AG04449 (cell line): ENCODE results near the gene VASN.

Experiments used
- CTCF ChIA-PET: fragments of 350-600 bp; formaldehyde crosslinking; extraction: SDS; loops from one replicate; lab custom pipeline; 2021; ENCODE audit warnings: antibody characterized with exemption; lab: Yijun Ruan, JAX
- POLR2A ChIA-PET: fragments of 400-600, 350-600 bp; formaldehyde crosslinking; extraction: SDS; loops from one replicate; lab custom pipeline; 2020; ENCODE audit warnings: antibody characterized with exemption, inconsistent platforms; lab: Yijun Ruan, JAX
- DNase-seq: peaks from one replicate; pipeline ENCODE4 v3.0.0-alpha.2; 2010; ENCODE audit warnings: low read depth, low spot score
- H3K4me3 ChIP-seq: 2 replicates; pipeline ENCODE4 v1.5.1; 2011; ENCODE audit warnings: low read depth, mild to moderate bottlenecking, control low read depth, low read length
- TF ChIP-seq, protein P1 (sequence below): IDR thresholded peaks from one replicate; pipeline ENCODE4 v1.5.1; 2011; ENCODE audit warnings: mild to moderate bottlenecking, moderate library complexity, low read length, control low read depth, inconsistent platforms; ENCODE audit not compliant: insufficient read depth; ENCODE audit errors: missing control alignments

The VASN gene

DNA sequence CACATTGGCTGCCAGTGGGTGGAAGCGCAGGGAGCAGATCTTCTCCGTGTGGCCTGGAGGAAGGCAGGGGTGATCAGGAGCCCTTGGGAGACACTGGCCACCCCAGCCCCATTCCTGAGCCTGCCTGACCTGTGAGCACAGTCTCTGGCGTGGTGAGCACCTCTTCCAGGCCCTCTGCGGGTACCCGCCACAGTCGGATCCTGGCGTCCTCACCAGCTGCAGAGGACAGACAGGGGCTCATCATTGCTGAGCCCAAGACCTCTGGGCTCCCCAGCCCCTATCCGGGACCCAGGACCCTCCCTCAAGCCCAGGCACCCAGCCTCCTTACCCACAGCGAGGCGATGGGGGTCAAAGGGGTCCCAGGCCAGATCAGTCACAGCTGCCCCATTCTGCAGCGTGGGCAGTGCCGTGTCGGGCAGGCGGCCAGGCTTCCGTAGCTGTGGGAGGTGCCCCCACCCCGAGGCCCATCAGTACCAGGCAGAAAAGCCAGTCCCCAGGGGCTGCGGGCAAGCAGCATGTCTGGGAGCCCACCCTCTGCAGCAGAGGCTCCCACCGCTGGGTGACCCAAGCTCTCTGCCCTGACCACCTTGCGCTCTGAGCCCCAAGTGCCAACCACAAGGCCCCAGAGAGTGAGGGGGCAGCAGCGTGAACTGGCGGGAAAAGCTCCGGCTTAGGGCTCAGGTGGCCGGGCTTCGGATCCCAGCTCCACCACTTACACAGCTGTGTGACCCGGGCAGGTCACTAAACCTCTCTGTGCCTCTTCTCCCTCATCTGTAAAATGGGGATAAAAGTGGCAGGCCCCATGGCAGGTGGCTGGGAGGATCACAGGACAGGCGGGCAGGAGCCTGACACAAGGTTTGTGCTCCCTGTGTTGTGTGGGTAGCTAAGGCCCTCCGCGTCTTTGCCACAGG is 10.4 kb upstream of the VASN start:
- no peak for DNase-seq
- no peak overlapping the region for H3K4me3 ChIP-seq
- TF ChIP-seq, protein P1, sequence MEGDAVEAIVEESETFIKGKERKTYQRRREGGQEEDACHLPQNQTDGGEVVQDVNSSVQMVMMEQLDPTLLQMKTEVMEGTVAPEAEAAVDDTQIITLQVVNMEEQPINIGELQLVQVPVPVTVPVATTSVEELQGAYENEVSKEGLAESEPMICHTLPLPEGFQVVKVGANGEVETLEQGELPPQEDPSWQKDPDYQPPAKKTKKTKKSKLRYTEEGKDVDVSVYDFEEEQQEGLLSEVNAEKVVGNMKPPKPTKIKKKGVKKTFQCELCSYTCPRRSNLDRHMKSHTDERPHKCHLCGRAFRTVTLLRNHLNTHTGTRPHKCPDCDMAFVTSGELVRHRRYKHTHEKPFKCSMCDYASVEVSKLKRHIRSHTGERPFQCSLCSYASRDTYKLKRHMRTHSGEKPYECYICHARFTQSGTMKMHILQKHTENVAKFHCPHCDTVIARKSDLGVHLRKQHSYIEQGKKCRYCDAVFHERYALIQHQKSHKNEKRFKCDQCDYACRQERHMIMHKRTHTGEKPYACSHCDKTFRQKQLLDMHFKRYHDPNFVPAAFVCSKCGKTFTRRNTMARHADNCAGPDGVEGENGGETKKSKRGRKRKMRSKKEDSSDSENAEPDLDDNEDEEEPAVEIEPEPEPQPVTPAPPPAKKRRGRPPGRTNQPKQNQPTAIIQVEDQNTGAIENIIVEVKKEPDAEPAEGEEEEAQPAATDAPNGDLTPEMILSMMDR, result no peak
- ChIA-PET POLR2A (no interaction called here), CTCF (interaction anchor here (0.9 to 5.3 kb wide), 8 partner anchors 8 to 107 kb away, joined by 3 to 317 read pairs (median 19); partner anchors contain the start of gene VASN)

GRCh38 chr16:4361944-4362311 is 9.7 kb upstream of the VASN start:
- ChIA-PET POLR2A (no interaction called here), CTCF (interaction anchor here (0.9 to 5.3 kb wide), 8 partner anchors 7 to 108 kb away, joined by 3 to 317 read pairs (median 19); partner anchors contain the start of gene VASN)
- H3K4me3 ChIP-seq, result no peak overlapping the region
- DNase-seq, result no peak
- TF ChIP-seq, protein P1, result no peak

- TF ChIP-seq, protein P1, result no peak
- H3K4me3 ChIP-seq, result no peak overlapping the region
- ChIA-PET POLR2A (no interaction called here), CTCF (interaction anchor here (1.5 to 8.8 kb wide), 5 partner anchors 11 to 41 kb away, joined by 6 to 317 read pairs (median 65); no protein-coding TSS in a partner anchor)
- no peak for DNase-seq
Observed at GRCh38 chr16:4362476-4363135, 9.0 kb upstream of the VASN start.

- CTCF ChIA-PET, result interaction anchor here (0.8 to 8.8 kb wide), 3 partner anchors 11 to 39 kb away, joined by 3 to 174 read pairs (median 3); no protein-coding TSS in a partner anchor
- TF ChIP-seq, protein P1, result no peak
- POLR2A ChIA-PET, result no interaction called here
- no peak for DNase-seq
- H3K4me3 ChIP-seq, result no peak overlapping the region
Observed at GRCh38 chr16:4364196-4365013, 7.2 kb upstream of the VASN start.

DNA sequence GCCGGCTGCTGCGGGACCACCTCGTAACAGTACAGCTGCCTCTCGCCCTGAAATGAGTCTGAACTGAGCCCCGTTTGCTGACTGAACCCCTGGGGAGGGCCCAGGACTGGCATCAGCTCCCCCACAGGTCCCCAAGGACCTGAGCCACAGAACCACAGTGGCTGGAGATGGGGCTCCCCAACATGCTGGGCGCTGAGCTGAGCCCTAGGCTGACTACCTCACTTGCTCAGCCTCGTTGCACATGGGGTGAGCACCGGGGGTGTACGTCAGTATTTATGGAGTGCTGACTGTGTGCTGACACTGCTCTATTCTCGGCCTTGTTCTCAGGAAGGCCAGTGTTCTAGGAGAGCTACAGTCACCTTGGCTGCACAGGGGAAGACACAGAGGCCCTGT is 6.6 kb upstream of the VASN start:
- H3K4me3 ChIP-seq, result no peak overlapping the region
- TF ChIP-seq, protein P1, result no peak
- CTCF ChIA-PET, result interaction anchor here (0.8 to 8.8 kb wide), 3 partner anchors 10 to 38 kb away, joined by 3 to 174 read pairs (median 3); no protein-coding TSS in a partner anchor
- DNase-seq, result no peak
- POLR2A ChIA-PET, result no interaction called here
